GM18867 (cell line): ENCODE data around the gene IFNG-AS1.
A peak's percentile ranks its signal among the peaks of the same experiment; 100 is the strongest.

ENCODE experiments used
- ATAC-seq: cut with Tn5 transposase; IDR thresholded peaks from one replicate; pipeline ENCODE4 v1.9.1; 2021; ENCODE audit warnings: mild to moderate bottlenecking, moderate library complexity; ENCODE audit not compliant: unreplicated experiment

Gene IFNG-AS1

GRCh38 chr12:67993143-67993542 is 3.9 kb downstream of the IFNG-AS1 start:
- no peak for ATAC-seq

- no peak for ATAC-seq
Observed at GRCh38 chr12:67994046-67994445, 4.8 kb downstream of the IFNG-AS1 start.

- ATAC-seq, result no peak
Observed at GRCh38 chr12:67996347-67996746, 7.1 kb downstream of the IFNG-AS1 start.

- ATAC-seq, result no peak
Observed at GRCh38 chr12:67998379-67998778, 9.1 kb downstream of the IFNG-AS1 start.

- no peak for ATAC-seq
Observed at GRCh38 chr12:67999244-67999643, 10.0 kb downstream of the IFNG-AS1 start.

- no peak for ATAC-seq
Observed at GRCh38 chr12:68001486-68002466, 12.5 kb downstream of the IFNG-AS1 start.

- no peak for ATAC-seq
Observed at GRCh38 chr12:68003777-68004176, 14.5 kb downstream of the IFNG-AS1 start.

GRCh38 chr12:68007033-68007432 is 17.8 kb downstream of the IFNG-AS1 start:
- no peak for ATAC-seq

GRCh38 chr12:68007466-68007865 is 18.2 kb downstream of the IFNG-AS1 start:
- no peak for ATAC-seq

- ATAC-seq, result no peak
Observed at GRCh38 chr12:68011206-68011881, 22.1 kb downstream of the IFNG-AS1 start.

- no peak for ATAC-seq
Observed at GRCh38 chr12:68011882-68012207, 22.6 kb downstream of the IFNG-AS1 start.

GRCh38 chr12:68012712-68013111 is 23.5 kb downstream of the IFNG-AS1 start:
- ATAC-seq, result peak; percentile 67

- no peak for ATAC-seq
Observed at GRCh38 chr12:68013181-68013580, 23.9 kb downstream of the IFNG-AS1 start.

GRCh38 chr12:68016136-68016535 is 26.9 kb downstream of the IFNG-AS1 start:
- ATAC-seq, result no peak

- ATAC-seq, result no peak
Observed at GRCh38 chr12:68018315-68018714, 29.1 kb downstream of the IFNG-AS1 start.

GRCh38 chr12:68020049-68020448 is 30.8 kb downstream of the IFNG-AS1 start:
- ATAC-seq, result no peak

- no peak for ATAC-seq
Observed at GRCh38 chr12:68020699-68021098, 31.5 kb downstream of the IFNG-AS1 start.

GRCh38 chr12:68028647-68029046 is 39.4 kb downstream of the IFNG-AS1 start:
- no peak for ATAC-seq

- no peak for ATAC-seq
Observed at GRCh38 chr12:68030248-68030647, 41.0 kb downstream of the IFNG-AS1 start.

GRCh38 chr12:68031174-68031573 is 41.9 kb downstream of the IFNG-AS1 start:
- ATAC-seq, result no peak

GRCh38 chr12:68031881-68032739 is 42.9 kb downstream of the IFNG-AS1 start:
- no peak for ATAC-seq
